H9 (cell line): ENCODE data around the gene HLA-DOA. TPM values are rescaled to one million over a fixed set of nuclear protein-coding genes. Genes with fewer than 3 reads are reported as not detected.

Experiments used
- DNase-seq: peaks from one replicate; pipeline ENCODE4 v3.0.0-alpha.2; 2017
- H2AFZ ChIP-seq: one replicate; pipeline ENCODE4 v1.6.1; 2013; ENCODE audit warnings: mild to moderate bottlenecking, low read length, control low read depth, moderate library complexity
- H2AK5ac ChIP-seq: 2 replicates; pipeline ENCODE4 v1.6.1; 2013; ENCODE audit warnings: low read length, control low read depth, mixed read lengths; ENCODE audit not compliant: insufficient read length
- H2BK120ac ChIP-seq: one replicate; pipeline ENCODE4 v1.6.1; 2013; ENCODE audit warnings: low read depth, mild to moderate bottlenecking, low read length, control low read depth, inconsistent platforms; ENCODE audit not compliant: poor library complexity, severe bottlenecking
- H2BK12ac ChIP-seq: 2 replicates; pipeline ENCODE4 v1.6.1; 2013; ENCODE audit warnings: low read length, control low read depth, mixed read lengths, low read depth; ENCODE audit not compliant: insufficient read length
- H2BK15ac ChIP-seq: 2 replicates; pipeline ENCODE4 v1.6.1; 2013; ENCODE audit warnings: low read depth, low read length, control low read depth
- H2BK20ac ChIP-seq: one replicate; pipeline ENCODE4 v1.6.1; 2013; ENCODE audit warnings: low read depth, mild to moderate bottlenecking, low read length, control low read depth, inconsistent platforms; ENCODE audit not compliant: poor library complexity, severe bottlenecking
- H2BK5ac ChIP-seq: 2 replicates; pipeline ENCODE4 v1.6.1; 2013; ENCODE audit warnings: low read length, control low read depth, mixed read lengths; ENCODE audit not compliant: insufficient read length
- H3K14ac ChIP-seq: 2 replicates; pipeline ENCODE4 v1.6.1; 2013; ENCODE audit warnings: low read length, control low read depth; ENCODE audit not compliant: insufficient read depth
- H3K18ac ChIP-seq: 2 replicates; pipeline ENCODE4 v1.6.1; 2013; ENCODE audit warnings: low read depth, mild to moderate bottlenecking, mixed read lengths, low read length, control low read depth; ENCODE audit not compliant: insufficient read length
- H3K23ac ChIP-seq: 2 replicates; pipeline ENCODE4 v1.6.1; 2013; ENCODE audit warnings: low read length, control low read depth, mixed read lengths, low read depth; ENCODE audit not compliant: insufficient read length
- H3K23me2 ChIP-seq: 2 replicates; pipeline ENCODE4 v1.6.1; 2013; ENCODE audit warnings: low read depth, mild to moderate bottlenecking, mixed read lengths, low read length, control low read depth; ENCODE audit not compliant: insufficient read length, poor library complexity, severe bottlenecking
- H3K27ac ChIP-seq: 2 replicates; pipeline ENCODE4 v1.5.1; 2013; ENCODE audit warnings: low read length, control low read depth, mixed read lengths, low read depth; ENCODE audit not compliant: insufficient read length
- H3K27me3 ChIP-seq: 2 replicates; pipeline ENCODE4 v1.6.1; 2013; ENCODE audit warnings: low read length, control low read depth, inconsistent platforms; ENCODE audit not compliant: insufficient read depth
- H3K4ac ChIP-seq: 2 replicates; pipeline ENCODE4 v1.6.1; 2013; ENCODE audit warnings: low read depth, mild to moderate bottlenecking, control low read depth, inconsistent platforms, low read length, moderate library complexity
- H3K4me1 ChIP-seq: 2 replicates; pipeline ENCODE4 v1.6.1; 2013; ENCODE audit warnings: low read length, control low read depth, inconsistent platforms; ENCODE audit not compliant: insufficient read depth
- H3K4me2 ChIP-seq: 2 replicates; pipeline ENCODE4 v1.6.1; 2013; ENCODE audit warnings: low read length, control low read depth, mixed read lengths; ENCODE audit not compliant: insufficient read length, insufficient read depth
- H3K56ac ChIP-seq: 2 replicates; pipeline ENCODE4 v1.6.1; 2013; ENCODE audit warnings: low read depth, mild to moderate bottlenecking, mixed read lengths, low read length, control low read depth; ENCODE audit not compliant: insufficient read length
- H3K79me1 ChIP-seq: 2 replicates; pipeline ENCODE4 v1.6.1; 2013; ENCODE audit warnings: low read depth, mild to moderate bottlenecking, moderate library complexity, low read length, control low read depth, inconsistent platforms; ENCODE audit not compliant: insufficient read depth, poor library complexity, severe bottlenecking
- H3K79me2 ChIP-seq: 2 replicates; pipeline ENCODE4 v1.6.1; 2013; ENCODE audit warnings: low read length, control low read depth, inconsistent platforms; ENCODE audit not compliant: insufficient read depth
- H3K9ac ChIP-seq: 2 replicates; pipeline ENCODE4 v1.6.1; 2013; ENCODE audit warnings: low read length, control low read depth, mixed read lengths; ENCODE audit not compliant: insufficient read length; ENCODE audit errors: extremely low read depth
- H3K9me3 ChIP-seq: one replicate; pipeline ENCODE4 v1.6.1; 2013; ENCODE audit warnings: low read depth, low read length, inconsistent platforms; ENCODE audit not compliant: control insufficient read depth
- H3T11ph ChIP-seq: one replicate; pipeline ENCODE4 v1.6.1; 2013; ENCODE audit warnings: mild to moderate bottlenecking, low read length, control low read depth, inconsistent platforms
- H4K20me1 ChIP-seq: one replicate; pipeline ENCODE4 v1.6.1; 2013; ENCODE audit not compliant: control insufficient read depth, insufficient read length, insufficient read depth
- H4K5ac ChIP-seq: 2 replicates; pipeline ENCODE4 v1.6.1; 2013; ENCODE audit warnings: low read depth, mild to moderate bottlenecking, mixed read lengths, low read length, control low read depth; ENCODE audit not compliant: insufficient read length
- H4K8ac ChIP-seq: replicated peaks from 2 replicates; pipeline ENCODE4 v1.6.1; 2013; ENCODE audit warnings: low read length, control low read depth, mixed read lengths, low read depth; ENCODE audit not compliant: insufficient read length
- H4K91ac ChIP-seq: 2 replicates; pipeline ENCODE4 v1.6.1; 2013; ENCODE audit warnings: low read depth, mild to moderate bottlenecking, moderate library complexity, mixed read lengths, low read length, control low read depth; ENCODE audit not compliant: insufficient read length
- H3K27ac Mint-ChIP-seq, 3 experiments: 2 replicates in 2 of 3; 3 replicates in 1 of 3; pipeline ENCODE4 v1.8.0; 2020 to 2021; ENCODE audit warnings: mixed read lengths in 3 of 3, mild to moderate bottlenecking in 1 of 3, moderate library complexity in 1 of 3
- H3K27me3 Mint-ChIP-seq: 2 replicates; pipeline ENCODE4 v1.8.0; 2021; ENCODE audit warnings: low read depth, mild to moderate bottlenecking, moderate library complexity, mixed read lengths
- H3K36me3 Mint-ChIP-seq, 3 experiments: 2 replicates in 2 of 3; 3 replicates in 1 of 3; pipeline ENCODE4 v1.8.0; 2020 to 2021; ENCODE audit warnings: low read depth in 3 of 3, mixed read lengths in 3 of 3; ENCODE audit not compliant: insufficient read depth in 1 of 3
- H3K4me1 Mint-ChIP-seq, 2 experiments: 2 replicates each; pipeline ENCODE4 v1.8.0; 2020; ENCODE audit warnings: mixed read lengths in 2 of 2
- H3K4me3 Mint-ChIP-seq, 2 experiments: 2 replicates in 1 of 2; 3 replicates in 1 of 2; pipeline ENCODE4 v1.8.0; 2020 to 2021; ENCODE audit warnings: mild to moderate bottlenecking in 2 of 2, mixed read lengths in 2 of 2, moderate library complexity in 1 of 2
- H3K9me3 Mint-ChIP-seq, 2 experiments: 2 replicates in 1 of 2; 3 replicates in 1 of 2; pipeline ENCODE4 v1.8.0; 2020; ENCODE audit warnings: mild to moderate bottlenecking in 2 of 2, mixed read lengths in 2 of 2, moderate library complexity in 1 of 2
- WGBS: extraction: QIAGEN DNeasy Blood & Tissue Kit; methylation state at CpG from one replicate; pipeline ENCODE4 v1.1.7; 2013; ENCODE audit warnings: missing lambda C conversion rate, low lambda C conversion rate, mixed read lengths; ENCODE audit not compliant: insufficient read length; ENCODE audit errors: extremely low coverage; 5-methylcytosine and 5-hydroxymethylcytosine counted together
- total RNA-seq: library from RNA; stranded (reverse); gene quantifications from 2 replicates; pipeline ENCODE4 v1.2.1, GENCODE V29; 2021
- TF ChIP-seq, protein P1 (sequence below): fragments of 200-600 bp; sonication (generic); conservative IDR thresholded peaks from 3 replicates; pipeline ENCODE4 v1.8.0; 2021; ENCODE audit warnings: antibody characterized with exemption, mild to moderate bottlenecking

Gene HLA-DOA
- total RNA-seq, 1 experiment from 2014 or later, result 15.6 TPM

DNA sequence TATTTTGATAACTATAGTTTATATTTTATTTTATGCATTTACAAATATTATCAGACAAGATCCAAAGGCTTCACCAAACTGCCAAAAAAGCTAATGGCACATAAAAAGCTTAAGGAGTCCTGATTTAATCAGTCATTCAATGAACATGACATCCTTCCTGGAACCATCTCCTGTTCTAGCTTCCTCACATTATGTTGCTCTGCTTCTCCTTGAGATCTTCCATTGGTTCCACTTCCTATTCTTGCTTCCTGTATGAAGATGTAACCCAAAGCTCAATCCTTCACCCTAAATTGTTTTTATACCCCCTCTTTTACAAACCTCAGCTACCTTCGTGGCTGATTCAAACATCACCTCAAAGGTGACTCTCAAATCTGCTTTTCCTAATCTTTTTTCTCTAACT is 45.5 kb downstream of the HLA-DOA start:
- no peak overlapping the region for H2BK120ac ChIP-seq
- no peaks in the 10 kb centered on the region for H3K27me3 ChIP-seq
- no peak overlapping the region for H3T11ph ChIP-seq
- H2AK5ac ChIP-seq, result no peak overlapping the region
- H4K91ac ChIP-seq, result no peak overlapping the region
- no peak overlapping the region for H2BK12ac ChIP-seq
- no CpG with 5 or more reads among the region's 1 CpG for WGBS
- no peak overlapping the region for H3K4me3 Mint-ChIP-seq
- H3K18ac ChIP-seq, result no peak overlapping the region
- no peaks in the 10 kb centered on the region; a peak in 1 of 5 replicates for H3K9me3 Mint-ChIP-seq
- H4K20me1 ChIP-seq, result no peaks in the 10 kb centered on the region
- peaks cover 0 to 2% (median 0%) of the 10 kb centered on the region in 3 experiments; a peak in 2 of 7 replicates for H3K36me3 Mint-ChIP-seq
- no peak for DNase-seq
- no peaks in the 10 kb centered on the region for H3K79me1 ChIP-seq
- no peaks in the 10 kb centered on the region for H3K4me1 ChIP-seq
- TF ChIP-seq, protein P1, sequence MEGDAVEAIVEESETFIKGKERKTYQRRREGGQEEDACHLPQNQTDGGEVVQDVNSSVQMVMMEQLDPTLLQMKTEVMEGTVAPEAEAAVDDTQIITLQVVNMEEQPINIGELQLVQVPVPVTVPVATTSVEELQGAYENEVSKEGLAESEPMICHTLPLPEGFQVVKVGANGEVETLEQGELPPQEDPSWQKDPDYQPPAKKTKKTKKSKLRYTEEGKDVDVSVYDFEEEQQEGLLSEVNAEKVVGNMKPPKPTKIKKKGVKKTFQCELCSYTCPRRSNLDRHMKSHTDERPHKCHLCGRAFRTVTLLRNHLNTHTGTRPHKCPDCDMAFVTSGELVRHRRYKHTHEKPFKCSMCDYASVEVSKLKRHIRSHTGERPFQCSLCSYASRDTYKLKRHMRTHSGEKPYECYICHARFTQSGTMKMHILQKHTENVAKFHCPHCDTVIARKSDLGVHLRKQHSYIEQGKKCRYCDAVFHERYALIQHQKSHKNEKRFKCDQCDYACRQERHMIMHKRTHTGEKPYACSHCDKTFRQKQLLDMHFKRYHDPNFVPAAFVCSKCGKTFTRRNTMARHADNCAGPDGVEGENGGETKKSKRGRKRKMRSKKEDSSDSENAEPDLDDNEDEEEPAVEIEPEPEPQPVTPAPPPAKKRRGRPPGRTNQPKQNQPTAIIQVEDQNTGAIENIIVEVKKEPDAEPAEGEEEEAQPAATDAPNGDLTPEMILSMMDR, result no peak
- no peak overlapping the region for H2BK20ac ChIP-seq
- H3K27ac Mint-ChIP-seq, result no peak overlapping the region
- H3K14ac ChIP-seq, result no peak overlapping the region
- H2BK15ac ChIP-seq, result no peak overlapping the region
- no peak overlapping the region for H3K9ac ChIP-seq
- H4K5ac ChIP-seq, result no peak overlapping the region
- H2BK5ac ChIP-seq, result no peak overlapping the region
- H3K27me3 Mint-ChIP-seq, result no peaks in the 10 kb centered on the region
- no peak overlapping the region for H4K8ac ChIP-seq
- H3K23me2 ChIP-seq, result no peaks in the 10 kb centered on the region
- H3K23ac ChIP-seq, result no peak overlapping the region
- no peak overlapping the region for H3K56ac ChIP-seq
- no peak overlapping the region for H3K4ac ChIP-seq
- no peak overlapping the region for H3K4me2 ChIP-seq
- H3K9me3 ChIP-seq, result no peaks in the 10 kb centered on the region
- H2AFZ ChIP-seq, result no peak overlapping the region
- H3K4me1 Mint-ChIP-seq, result peaks cover 10 to 13% of the 10 kb centered on the region in 2 experiments
- H3K79me2 ChIP-seq, result no peaks in the 10 kb centered on the region; the same call in 1 of the 2 replicates
- no peak overlapping the region for H3K27ac ChIP-seq
